Measurements from ENCODE around the gene FRMD4A.

The FRMD4A gene

GRCh38 chr10:13775786-13776775, 554.6 kb downstream of the FRMD4A start:
- POLR2A ChIA-PET = interaction anchor here (0.6 kb wide), 1 partner anchor 410 kb away, joined by 3 read pairs; no protein-coding TSS in a partner anchor
- no peak for TF ChIP-seq CTCF (IDR thresholded peaks at IDR 0.05; ENCODE audit: control extremely low read depth, extremely low read depth, low read depth, missing control alignments)
- DNase-seq (ENCODE audit: extremely low spot score) = no peak
- CTCF ChIA-PET = interaction anchor here (1.0 to 4.1 kb wide), 14 partner anchors 8 to 185 kb away, joined by 3 to 40 read pairs (median 5); no protein-coding TSS in a partner anchor

GRCh38 chr10:13774303-13774893, 556.3 kb downstream of the FRMD4A start:
- ChIA-PET CTCF (interaction anchor here (2.2 to 4.1 kb wide), 2 partner anchors 9 to 114 kb away, joined by 6 to 40 read pairs; no protein-coding TSS in a partner anchor), POLR2A (no interaction called here)
- no peak for TF ChIP-seq CTCF (IDR thresholded peaks at IDR 0.05; ENCODE audit: control extremely low read depth, extremely low read depth, low read depth, missing control alignments)
- DNase-seq (ENCODE audit: extremely low spot score) = no peak

- ChIA-PET POLR2A (no interaction called here), CTCF (interaction anchor here (1.0 to 4.1 kb wide), 3 partner anchors 9 to 113 kb away, joined by 3 to 40 read pairs (median 3); no protein-coding TSS in a partner anchor)
- no peak for DNase-seq (ENCODE audit: extremely low spot score)
- TF ChIP-seq CTCF (IDR thresholded peaks at IDR 0.05; ENCODE audit: control extremely low read depth, extremely low read depth, low read depth, missing control alignments) = no peak
Observed at GRCh38 chr10:13773496-13774170, 557.1 kb downstream of the FRMD4A start.

GRCh38 chr10:13773043-13773442, 557.7 kb downstream of the FRMD4A start:
- DNase-seq (ENCODE audit: extremely low spot score) = no peak
- ChIA-PET CTCF (interaction anchor here (1.0 kb wide), 2 partner anchors 10 to 109 kb away, joined by 3 read pairs; no protein-coding TSS in a partner anchor), POLR2A (interaction anchor here (0.6 kb wide), 1 partner anchor 91 kb away, joined by 8 read pairs; no protein-coding TSS in a partner anchor)
- TF ChIP-seq CTCF (IDR thresholded peaks at IDR 0.05; ENCODE audit: control extremely low read depth, extremely low read depth, low read depth, missing control alignments) = no peak

- POLR2A ChIA-PET = no interaction called here
- CTCF ChIA-PET = interaction anchor here (1.2 to 2.5 kb wide), 6 partner anchors 9 to 113 kb away, joined by 3 to 15 read pairs (median 6); no protein-coding TSS in a partner anchor
- no peak for DNase-seq (ENCODE audit: extremely low spot score)
- no peak for TF ChIP-seq CTCF (IDR thresholded peaks at IDR 0.05; ENCODE audit: control extremely low read depth, extremely low read depth, low read depth, missing control alignments)
Observed at GRCh38 chr10:13771992-13772391, 558.7 kb downstream of the FRMD4A start.
